NCI-H2107 treated with DMSO at 0.1 percent for 48 hours (cell line): ENCODE data around the gene ZFPM1.

Experiments
- DNase-seq: peaks from one replicate; lab custom pipeline; 2025; ENCODE audit not compliant: unreplicated experiment; lab: John Stamatoyannopoulos, UW

Gene ZFPM1

GRCh38 chr16:88433632-88434352 lies 19.3 kb upstream of the ZFPM1 start:
- no peak for DNase-seq

- no peak for DNase-seq
Observed at GRCh38 chr16:88434353-88434690, 18.8 kb upstream of the ZFPM1 start.

- no peak for DNase-seq
Observed at GRCh38 chr16:88434746-88435145, 18.3 kb upstream of the ZFPM1 start.

DNA sequence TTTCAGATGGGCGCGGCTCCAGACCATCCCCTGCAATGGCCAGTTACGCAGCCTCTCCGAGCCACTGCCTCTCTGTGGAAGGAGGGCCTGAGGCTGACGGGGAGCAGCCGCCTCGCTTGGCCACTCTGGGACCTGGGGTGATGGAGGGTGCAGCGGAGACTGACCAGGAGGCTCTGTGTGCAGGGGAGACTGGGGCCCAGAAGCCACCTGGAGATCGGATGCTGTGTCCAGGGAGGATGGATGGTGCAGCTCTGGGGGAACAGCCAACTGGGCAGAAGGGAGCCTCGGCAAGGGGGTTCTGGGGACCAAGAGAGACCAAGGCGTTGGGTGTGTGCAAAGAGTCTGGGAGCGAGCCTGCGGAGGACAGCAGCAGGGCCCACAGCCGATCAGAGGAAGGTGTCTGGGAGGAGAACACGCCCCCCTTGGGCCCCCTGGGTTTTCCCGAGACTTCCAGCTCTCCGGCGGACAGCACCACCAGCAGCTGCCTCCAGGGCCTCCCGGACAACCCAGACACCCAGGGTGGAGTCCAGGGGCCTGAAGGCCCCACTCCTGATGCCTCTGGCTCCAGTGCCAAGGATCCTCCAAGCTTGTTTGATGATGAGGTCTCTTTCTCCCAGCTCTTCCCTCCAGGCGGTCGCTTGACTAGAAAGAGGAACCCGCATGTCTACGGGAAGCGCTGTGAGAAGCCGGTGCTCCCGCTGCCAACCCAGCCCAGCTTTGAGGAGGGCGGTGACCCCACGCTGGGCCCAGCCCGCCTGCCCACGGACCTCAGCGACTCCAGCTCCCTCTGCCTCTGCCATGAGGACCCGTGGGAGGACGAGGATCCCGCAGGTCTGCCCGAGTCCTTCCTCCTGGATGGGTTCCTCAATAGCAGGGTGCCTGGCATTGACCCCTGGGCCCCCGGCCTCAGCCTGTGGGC lies 17.4 kb upstream of the ZFPM1 start:
- DNase-seq: no peak

DNA sequence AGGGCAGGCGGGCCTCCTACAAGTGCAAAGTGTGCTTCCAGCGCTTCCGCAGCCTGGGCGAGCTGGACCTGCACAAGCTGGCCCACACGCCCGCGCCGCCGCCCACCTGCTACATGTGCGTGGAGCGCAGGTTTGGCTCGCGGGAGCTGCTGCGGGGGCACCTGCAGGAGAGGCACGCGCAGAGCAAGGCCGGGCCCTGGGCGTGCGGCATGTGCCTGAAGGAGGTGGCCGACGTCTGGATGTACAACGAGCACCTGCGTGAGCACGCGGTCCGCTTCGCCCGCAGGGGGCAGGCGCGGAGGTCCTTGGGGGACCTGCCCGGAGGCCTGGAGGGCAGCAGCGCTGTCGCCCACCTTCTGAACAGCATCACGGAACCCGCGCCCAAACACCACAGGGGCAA lies 16.3 kb upstream of the ZFPM1 start:
- DNase-seq: no peak

- no peak for DNase-seq
Observed at GRCh38 chr16:88437367-88437964, 15.6 kb upstream of the ZFPM1 start.

GRCh38 chr16:88438084-88438870 lies 14.8 kb upstream of the ZFPM1 start:
- DNase-seq: no peak

DNA sequence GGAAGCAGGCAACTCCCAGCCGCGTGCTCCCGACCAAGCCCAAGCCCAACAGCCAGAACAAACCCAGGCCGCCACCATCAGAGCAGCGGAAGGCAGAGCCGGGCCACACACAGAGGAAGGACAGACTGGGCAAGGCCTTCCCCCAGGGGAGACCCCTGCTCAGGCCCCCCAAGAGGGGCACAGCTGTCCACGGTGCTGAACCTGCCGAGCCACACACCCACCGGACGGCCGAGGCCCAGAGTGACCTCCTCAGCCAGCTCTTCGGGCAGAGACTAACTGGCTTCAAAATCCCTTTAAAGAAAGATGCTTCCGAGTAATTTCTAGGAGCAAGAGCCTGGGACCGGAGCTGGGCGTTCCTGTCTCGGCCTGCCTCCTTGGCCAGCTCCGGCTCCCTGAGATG lies 14.1 kb upstream of the ZFPM1 start:
- no peak for DNase-seq

GRCh38 chr16:88439706-88440105 lies 13.4 kb upstream of the ZFPM1 start:
- no peak for DNase-seq

DNA sequence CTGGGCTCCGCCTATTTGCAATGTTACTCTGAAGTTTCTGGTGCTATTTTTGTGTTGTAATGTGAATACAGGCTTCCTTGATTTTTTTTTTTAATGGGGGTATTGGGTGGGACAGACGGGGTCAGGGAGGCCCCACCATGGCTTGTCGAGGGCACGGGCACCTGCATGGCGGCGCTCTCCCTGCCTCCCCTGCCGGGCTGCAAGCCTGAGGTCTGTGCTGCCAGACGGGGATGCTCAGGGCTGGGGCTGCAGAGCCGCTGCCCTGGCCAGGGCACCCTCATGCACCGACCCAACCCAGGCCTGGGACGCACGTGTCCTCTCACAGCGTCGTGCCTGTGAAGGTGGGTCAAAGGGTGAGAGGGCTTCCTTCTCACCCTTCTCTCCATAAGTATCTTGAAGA lies 13.0 kb upstream of the ZFPM1 start:
- no peak for DNase-seq

- DNase-seq: no peak
Observed at GRCh38 chr16:88440686-88441405, 12.2 kb upstream of the ZFPM1 start.

DNA sequence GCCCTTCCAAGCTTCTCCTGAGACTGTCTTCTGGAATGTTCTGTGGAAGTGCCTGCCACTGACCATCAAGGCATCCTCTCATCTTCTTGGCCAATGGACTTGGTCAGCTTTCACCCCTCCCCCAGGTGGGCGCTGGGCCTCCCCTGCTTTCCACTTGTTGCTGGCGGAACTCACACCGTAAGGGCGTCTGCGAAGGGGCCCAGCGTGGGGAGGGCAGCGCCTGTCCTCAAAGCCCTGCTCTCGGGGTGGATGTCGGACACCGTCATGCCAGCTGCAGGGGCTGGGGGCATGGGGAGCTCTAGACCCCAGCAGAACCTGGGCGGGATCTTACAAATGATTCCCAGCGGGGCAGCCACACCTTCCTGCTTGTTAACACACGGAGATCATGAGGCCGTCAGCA lies 11.6 kb upstream of the ZFPM1 start:
- DNase-seq: no peak

- DNase-seq: no peak
Observed at GRCh38 chr16:88442383-88442726, 10.7 kb upstream of the ZFPM1 start.

GRCh38 chr16:88442727-88443576 lies 10.1 kb upstream of the ZFPM1 start:
- DNase-seq: peak; percentile 60

- no peak for DNase-seq
Observed at GRCh38 chr16:88444826-88445582, 8.1 kb upstream of the ZFPM1 start.

DNA sequence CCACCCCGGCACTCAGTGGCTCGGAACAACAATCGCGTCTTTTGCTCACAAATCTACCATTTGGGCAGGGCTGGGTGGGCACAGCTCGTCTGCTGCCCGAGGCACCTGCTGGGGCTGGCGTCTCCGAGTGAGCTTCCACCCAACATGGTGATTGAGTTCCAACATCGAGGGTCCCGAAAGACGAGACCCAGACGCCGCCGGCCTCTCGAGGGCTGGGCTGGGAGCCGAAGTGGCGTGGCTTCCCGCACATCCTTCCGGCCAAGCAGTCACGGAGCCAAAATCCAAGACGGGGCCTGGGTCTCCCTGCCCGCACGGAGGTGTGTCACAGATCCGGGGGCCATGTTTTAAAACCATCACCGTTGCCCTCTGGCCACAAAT lies 7.5 kb upstream of the ZFPM1 start:
- DNase-seq: no peak

GRCh38 chr16:88446061-88446460 lies 7.0 kb upstream of the ZFPM1 start:
- no peak for DNase-seq

DNA sequence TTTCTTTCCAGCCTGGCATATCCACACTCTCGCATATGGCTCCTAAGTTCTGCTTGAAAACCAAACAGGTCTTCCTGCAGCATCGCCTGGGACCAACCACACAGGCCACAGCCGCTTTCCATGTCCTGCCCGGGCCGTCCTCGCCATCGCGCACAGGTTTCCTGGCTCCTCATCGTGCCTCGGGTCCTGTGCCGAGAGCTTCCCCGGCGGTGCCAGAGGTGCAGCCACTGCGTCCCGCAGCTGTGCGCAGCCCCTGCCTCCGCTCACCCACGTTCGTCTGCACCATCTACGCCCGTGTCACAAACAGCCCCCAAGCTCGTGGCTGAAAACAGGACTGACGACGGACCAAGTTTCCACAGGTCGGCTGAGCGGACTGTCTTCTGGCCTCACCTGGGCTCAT lies 6.3 kb upstream of the ZFPM1 start:
- no peak for DNase-seq

GRCh38 chr16:88447881-88448280 lies 5.2 kb upstream of the ZFPM1 start:
- DNase-seq: no peak
